CD14-positive monocyte (primary cell): ENCODE measurements around the gene ZNF771. TPM values are rescaled to one million over a fixed set of nuclear protein-coding genes. Genes with fewer than 3 reads are reported as not detected.

Experiments used
- DNase-seq, 3 donors: peaks; one replicate each; pipeline ENCODE4 v3.0.0-alpha.2; 2011 to 2022
- H2AFZ ChIP-seq: 2 replicates; pipeline ENCODE4 v1.6.0; 2012; ENCODE audit warnings: mild to moderate bottlenecking, low read depth, low read length, inconsistent platforms; ENCODE audit not compliant: insufficient read depth, poor library complexity, severe bottlenecking
- H3K27ac ChIP-seq, 2 donors: 1 replicate in 1 of 2; 2 replicates in 1 of 2; pipeline ENCODE4 v1.5.1; 2012 to 2013; ENCODE audit warnings: low read length in 2 of 2, control low read depth in 1 of 2, inconsistent platforms in 1 of 2, low read depth in 1 of 2, mild to moderate bottlenecking in 1 of 2
- H3K27me3 ChIP-seq, 2 donors: one replicate each; pipeline versions ENCODE4 v1.6.0 to v1.6.1; 2011 to 2013; ENCODE audit warnings: low read length in 2 of 2; ENCODE audit not compliant: control insufficient read depth in 2 of 2, insufficient read depth in 2 of 2
- H3K36me3 ChIP-seq, 2 donors: replicated peaks in 1 of 2; 1 replicate in 1 of 2; 2 replicates in 1 of 2; pipeline versions ENCODE4 v1.5.1 to v1.6.1; 2012 to 2013; ENCODE audit warnings: low read length in 2 of 2, control low read depth in 1 of 2, inconsistent platforms in 1 of 2, mild to moderate bottlenecking in 1 of 2; ENCODE audit not compliant: insufficient read depth in 2 of 2, control insufficient read depth in 1 of 2
- H3K4me1 ChIP-seq, 2 donors: 1 replicate in 1 of 2; 2 replicates in 1 of 2; pipeline versions ENCODE4 v1.5.1 to v1.6.1; 2012 to 2013; ENCODE audit warnings: low read length in 2 of 2, control low read depth in 1 of 2, inconsistent platforms in 1 of 2, mild to moderate bottlenecking in 1 of 2, moderate library complexity in 1 of 2; ENCODE audit not compliant: insufficient read depth in 2 of 2, control insufficient read depth in 1 of 2
- H3K4me2 ChIP-seq: replicated peaks from 2 replicates; pipeline ENCODE3; 2012; ENCODE audit warnings: low read length, moderate library complexity, mild to moderate bottlenecking; ENCODE audit not compliant: poor library complexity, severe bottlenecking; ENCODE audit errors: extremely low read depth
- H3K4me3 ChIP-seq, 3 experiments: fragments of 200-600 bp in 1 of 3; sonication (generic) in 1 of 3; replicated peaks in 1 of 3; 1 replicate in 2 of 3; 2 replicates in 1 of 3; pipeline ENCODE4 v1.5.1; 2011 to 2013; ENCODE audit warnings: low read length in 3 of 3, mild to moderate bottlenecking in 3 of 3, control low read depth in 2 of 3, low read depth in 2 of 3, inconsistent platforms in 1 of 3, moderate library complexity in 1 of 3
- H3K79me2 ChIP-seq: 2 replicates; pipeline ENCODE4 v1.6.0; 2012; ENCODE audit warnings: mild to moderate bottlenecking, control low read depth, inconsistent platforms, low read length, moderate library complexity; ENCODE audit not compliant: insufficient read depth
- H3K9ac ChIP-seq: 2 replicates; pipeline ENCODE4 v1.6.0; 2017; ENCODE audit warnings: low read length, mild to moderate bottlenecking; ENCODE audit not compliant: insufficient read depth, poor library complexity, severe bottlenecking
- H3K9me3 ChIP-seq, 2 donors: replicated peaks in 1 of 2; 1 replicate in 1 of 2; 2 replicates in 1 of 2; pipeline versions ENCODE4 v1.5.1 to v1.6.1; 2012 to 2013; ENCODE audit warnings: low read length in 2 of 2, control low read depth in 1 of 2; ENCODE audit not compliant: control insufficient read depth in 1 of 2, insufficient read depth in 1 of 2
- H4K20me1 ChIP-seq: 2 replicates; pipeline ENCODE4 v1.6.0; 2012; ENCODE audit warnings: mild to moderate bottlenecking, low read length, control low read depth, moderate library complexity; ENCODE audit not compliant: insufficient read depth
- H3K27ac Mint-ChIP-seq, 7 donors: one replicate each; pipeline ENCODE4 v1.8.0; 2020; ENCODE audit warnings: mild to moderate bottlenecking in 7 of 7, mixed read lengths in 7 of 7, moderate library complexity in 6 of 7, inconsistent platforms in 2 of 7
- H3K27me3 Mint-ChIP-seq, 3 donors: one replicate each; pipeline ENCODE4 v1.8.0; 2021 to 2022; ENCODE audit warnings: low read depth in 3 of 3, mild to moderate bottlenecking in 3 of 3, mixed read lengths in 3 of 3, moderate library complexity in 3 of 3, inconsistent platforms in 1 of 3
- H3K36me3 Mint-ChIP-seq, 2 donors: one replicate each; pipeline ENCODE4 v1.8.0; 2020; ENCODE audit warnings: mixed read lengths in 2 of 2, inconsistent platforms in 1 of 2, mild to moderate bottlenecking in 1 of 2
- H3K4me1 Mint-ChIP-seq: one replicate; pipeline ENCODE4 v1.8.0; 2020; ENCODE audit warnings: mild to moderate bottlenecking, mixed read lengths
- H3K4me3 Mint-ChIP-seq, 2 donors: one replicate each; pipeline ENCODE4 v1.8.0; 2020; ENCODE audit warnings: mild to moderate bottlenecking in 2 of 2, mixed read lengths in 2 of 2, moderate library complexity in 1 of 2
- H3K9me3 Mint-ChIP-seq, 7 donors: one replicate each; pipeline ENCODE4 v1.8.0; 2020 to 2022; ENCODE audit warnings: mixed read lengths in 7 of 7, mild to moderate bottlenecking in 6 of 7, moderate library complexity in 6 of 7, inconsistent platforms in 2 of 7
- WGBS: methylation state at CpG from one replicate; pipeline ENCODE4 v1.1.5; 2013; ENCODE audit warnings: missing lambda C conversion rate; ENCODE audit not compliant: insufficient coverage; 5-methylcytosine and 5-hydroxymethylcytosine counted together
- intact Hi-C, 2 donors: fragments of 100-400 bp; cut with micrococcal nuclease; formaldehyde crosslinking; loops; one replicate each; pipeline versions ENCODE4 v1.15.0 to v1.15.1; 2023
- polyA plus RNA-seq, 3 donors: library from polyadenylated mRNA; depleted of rRNA in 1 of 3; unstranded in 2 of 3; stranded (reverse) in 1 of 3; fragments of 300-500 nt in 2 of 3; fragments of >200 nt in 1 of 3; fragmentation: Illumina TruSeq in 2 of 3; gene quantifications; 1 replicate in 2 of 3; 2 replicates in 1 of 3; pipeline ENCODE4 v1.2.3, GENCODE V29; 2012 to 2021
- TF ChIP-seq, protein P1 (sequence below): fragments of 200-600 bp; IDR thresholded peaks from one replicate; pipeline ENCODE4 v1.8.0; 2022; ENCODE audit warnings: antibody characterized with exemption, mild to moderate bottlenecking

The ZNF771 gene
- polyA plus RNA-seq, 3 donors = 0.39 to 0.68 (median 0.51) TPM

DNA sequence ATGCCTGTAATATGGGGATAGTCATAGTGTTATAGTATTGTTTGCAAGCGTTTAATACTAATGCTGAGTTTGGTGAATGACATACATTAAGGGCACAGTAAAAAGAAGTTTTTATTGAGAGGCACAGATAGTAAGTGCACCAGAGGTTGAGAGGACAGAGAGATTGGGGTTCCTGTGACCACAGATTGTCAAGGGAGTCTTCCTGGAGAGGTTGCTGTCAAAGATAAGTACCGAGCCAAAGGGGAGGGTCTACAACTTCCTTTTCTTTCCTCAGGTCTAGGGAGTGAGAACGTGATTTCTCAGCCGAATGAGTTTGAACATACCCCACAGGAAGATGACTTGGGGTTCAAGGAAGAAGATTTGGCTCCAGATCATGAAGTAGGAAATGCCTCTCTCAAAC lies 10.3 kb upstream of the ZNF771 start:
- peaks cover 7 to 26% (median 11%) of the 10 kb centered on the region in 3 donors for H3K27me3 Mint-ChIP-seq
- TF ChIP-seq, protein P1, sequence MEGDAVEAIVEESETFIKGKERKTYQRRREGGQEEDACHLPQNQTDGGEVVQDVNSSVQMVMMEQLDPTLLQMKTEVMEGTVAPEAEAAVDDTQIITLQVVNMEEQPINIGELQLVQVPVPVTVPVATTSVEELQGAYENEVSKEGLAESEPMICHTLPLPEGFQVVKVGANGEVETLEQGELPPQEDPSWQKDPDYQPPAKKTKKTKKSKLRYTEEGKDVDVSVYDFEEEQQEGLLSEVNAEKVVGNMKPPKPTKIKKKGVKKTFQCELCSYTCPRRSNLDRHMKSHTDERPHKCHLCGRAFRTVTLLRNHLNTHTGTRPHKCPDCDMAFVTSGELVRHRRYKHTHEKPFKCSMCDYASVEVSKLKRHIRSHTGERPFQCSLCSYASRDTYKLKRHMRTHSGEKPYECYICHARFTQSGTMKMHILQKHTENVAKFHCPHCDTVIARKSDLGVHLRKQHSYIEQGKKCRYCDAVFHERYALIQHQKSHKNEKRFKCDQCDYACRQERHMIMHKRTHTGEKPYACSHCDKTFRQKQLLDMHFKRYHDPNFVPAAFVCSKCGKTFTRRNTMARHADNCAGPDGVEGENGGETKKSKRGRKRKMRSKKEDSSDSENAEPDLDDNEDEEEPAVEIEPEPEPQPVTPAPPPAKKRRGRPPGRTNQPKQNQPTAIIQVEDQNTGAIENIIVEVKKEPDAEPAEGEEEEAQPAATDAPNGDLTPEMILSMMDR = no peak
- H3K4me1 ChIP-seq = peaks cover 21 to 31% of the 10 kb centered on the region in 2 donors
- peaks cover 5 to 13% of the 10 kb centered on the region in 2 donors for H3K36me3 Mint-ChIP-seq
- 89% methylated on average over 1 of the region's 4 CpGs for WGBS
- no peaks in the 10 kb centered on the region for H3K9me3 ChIP-seq
- no peak for DNase-seq
- H3K9me3 Mint-ChIP-seq = no peaks in the 10 kb centered on the region
- no peaks in the 10 kb centered on the region for H3K79me2 ChIP-seq
- no peak overlapping the region for H3K4me3 Mint-ChIP-seq
- no peak overlapping the region for H3K4me3 ChIP-seq
- H3K4me1 Mint-ChIP-seq = peaks cover 37% of the 10 kb centered on the region
- H2AFZ ChIP-seq = no peak overlapping the region
- no peak overlapping the region for H3K27ac Mint-ChIP-seq
- H3K36me3 ChIP-seq = no peaks in the 10 kb centered on the region
- no peak overlapping the region for H3K4me2 ChIP-seq
- no peaks in the 10 kb centered on the region for H4K20me1 ChIP-seq
- no peak overlapping the region for H3K27ac ChIP-seq
- intact Hi-C loops = no loop called here
- no peaks in the 10 kb centered on the region for H3K27me3 ChIP-seq
- no peak overlapping the region for H3K9ac ChIP-seq

DNA sequence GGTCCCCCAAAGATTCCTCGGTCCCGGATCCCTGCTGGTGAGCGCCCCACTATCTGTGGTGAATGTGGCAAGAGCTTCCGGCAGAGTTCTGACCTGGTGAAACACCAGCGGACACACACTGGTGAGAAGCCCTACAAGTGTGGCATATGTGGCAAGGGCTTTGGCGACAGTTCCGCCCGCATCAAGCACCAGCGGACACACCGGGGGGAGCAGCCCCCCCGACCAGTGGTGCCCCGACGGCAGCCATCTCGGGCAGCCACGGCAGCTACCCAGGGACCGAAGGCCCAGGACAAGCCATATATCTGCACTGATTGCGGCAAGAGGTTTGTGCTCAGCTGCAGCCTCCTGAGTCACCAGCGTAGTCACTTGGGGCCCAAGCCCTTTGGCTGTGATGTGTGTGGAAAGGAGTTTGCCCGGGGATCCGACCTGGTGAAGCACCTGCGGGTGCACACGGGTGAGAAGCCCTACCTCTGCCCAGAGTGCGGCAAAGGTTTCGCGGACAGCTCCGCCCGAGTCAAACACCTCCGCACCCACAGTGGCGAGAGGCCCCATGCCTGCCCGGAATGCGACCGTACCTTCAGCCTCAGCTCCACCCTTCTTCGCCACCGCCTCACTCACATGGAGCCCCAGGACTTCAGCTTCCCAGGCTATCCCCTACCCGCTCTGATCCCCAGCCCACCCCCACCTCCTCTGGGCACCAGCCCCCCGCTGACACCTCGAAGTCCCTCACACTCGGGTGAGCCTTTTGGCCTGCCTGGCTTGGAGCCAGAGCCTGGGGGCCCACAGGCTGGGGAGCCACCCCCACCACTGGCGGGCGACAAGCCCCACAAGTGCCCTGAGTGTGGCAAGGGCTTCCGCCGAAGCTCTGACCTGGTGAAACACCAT lies 9.4 kb upstream of the ZNF771 start:
- Histone ChIP-seq H3K27me3 (no peaks in the 10 kb centered on the region), H3K4me1 (peaks cover 21 to 34% of the 10 kb centered on the region in 2 donors), H3K9ac (no peak overlapping the region), H2AFZ (no peak overlapping the region), H4K20me1 (no peaks in the 10 kb centered on the region), H3K36me3 (no peaks in the 10 kb centered on the region), H3K79me2 (no peaks in the 10 kb centered on the region), H3K27ac (no peak overlapping the region), H3K4me3 (no peak overlapping the region), H3K9me3 (no peaks in the 10 kb centered on the region), H3K4me2 (no peak overlapping the region)
- DNase-seq = no peak
- intact Hi-C loops = no loop called here
- peaks cover 5 to 13% of the 10 kb centered on the region in 2 donors for H3K36me3 Mint-ChIP-seq
- 95% methylated on average over 39 of the region's 42 CpGs for WGBS
- H3K27me3 Mint-ChIP-seq = peaks cover 5 to 25% (median 14%) of the 10 kb centered on the region in 3 donors
- peaks cover 40% of the 10 kb centered on the region for H3K4me1 Mint-ChIP-seq
- no peak overlapping the region for H3K4me3 Mint-ChIP-seq
- no peaks in the 10 kb centered on the region for H3K9me3 Mint-ChIP-seq
- TF ChIP-seq, protein P1 = no peak
- no peak overlapping the region for H3K27ac Mint-ChIP-seq
